IPS-NIHi7 (cell line): ENCODE data around the gene GRIK1.

Experiments
- DNase-seq: peaks from one replicate; pipeline ENCODE4 v3.0.0; 2012; ENCODE audit warnings: mixed read lengths; ENCODE audit errors: extremely low spot score

The GRIK1 gene

DNA sequence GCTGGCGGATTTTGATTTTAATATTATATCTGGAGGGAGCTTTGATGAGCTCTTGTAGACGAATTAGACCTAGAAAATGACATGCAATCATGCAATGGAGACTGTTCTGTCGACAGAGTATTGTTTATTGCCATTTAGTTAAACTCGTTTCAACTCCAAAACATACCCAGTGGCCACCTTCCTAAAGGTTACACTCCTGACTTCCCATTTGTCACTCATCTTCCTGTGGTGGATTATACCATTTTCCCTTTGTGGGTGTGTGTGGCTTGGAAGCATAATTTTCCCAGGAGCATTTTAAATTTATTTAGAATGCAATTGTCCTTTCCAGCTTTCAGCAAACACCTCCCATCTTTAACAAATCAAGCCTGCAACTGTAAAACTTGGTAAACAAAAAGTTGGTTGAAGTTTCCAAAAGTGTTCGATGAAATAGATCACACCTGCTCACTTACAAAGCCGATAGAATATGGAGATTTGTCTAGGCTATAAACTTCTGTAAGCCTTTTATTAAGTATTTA is 266.6 kb downstream of the GRIK1 start:
- DNase-seq, result no peak

DNA sequence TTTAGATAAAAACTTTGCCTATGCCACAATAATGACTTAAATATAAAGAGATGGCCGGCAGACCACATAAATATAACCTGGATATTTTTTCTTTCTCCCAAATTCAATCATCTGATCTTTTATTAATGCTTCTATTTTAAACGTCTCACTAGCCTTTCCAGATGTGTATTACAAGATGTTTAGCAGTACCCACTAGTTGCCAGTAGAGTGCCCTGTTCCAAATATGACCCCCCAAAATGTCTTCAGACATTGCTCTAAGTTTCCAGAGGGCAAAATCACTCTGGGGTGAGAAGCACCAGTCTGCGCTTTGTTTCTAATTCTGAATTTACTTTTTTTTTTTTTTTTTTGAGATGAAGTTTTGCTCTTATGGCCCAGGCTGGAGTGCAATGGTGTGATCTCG is 268.1 kb downstream of the GRIK1 start:
- no peak for DNase-seq

DNA sequence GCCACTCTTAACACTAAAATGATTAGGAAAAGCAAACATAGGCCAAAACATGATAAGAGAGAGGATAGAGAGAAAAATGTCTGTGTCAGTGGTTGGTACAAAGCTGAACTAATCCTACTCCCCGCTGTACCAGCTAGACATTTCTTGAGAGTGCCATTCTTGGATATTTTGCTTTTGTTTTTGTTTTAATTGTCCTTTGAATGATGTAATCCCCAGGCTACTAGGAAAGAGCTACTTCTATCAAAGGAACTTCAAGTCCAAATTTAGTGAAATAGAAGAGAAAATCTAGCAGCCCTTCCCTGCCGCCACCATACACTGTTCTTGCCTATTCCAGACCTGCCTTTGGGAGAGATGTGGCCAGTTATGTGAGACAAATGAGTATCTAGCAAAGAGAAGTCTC is 269.6 kb downstream of the GRIK1 start:
- DNase-seq, result no peak

DNA sequence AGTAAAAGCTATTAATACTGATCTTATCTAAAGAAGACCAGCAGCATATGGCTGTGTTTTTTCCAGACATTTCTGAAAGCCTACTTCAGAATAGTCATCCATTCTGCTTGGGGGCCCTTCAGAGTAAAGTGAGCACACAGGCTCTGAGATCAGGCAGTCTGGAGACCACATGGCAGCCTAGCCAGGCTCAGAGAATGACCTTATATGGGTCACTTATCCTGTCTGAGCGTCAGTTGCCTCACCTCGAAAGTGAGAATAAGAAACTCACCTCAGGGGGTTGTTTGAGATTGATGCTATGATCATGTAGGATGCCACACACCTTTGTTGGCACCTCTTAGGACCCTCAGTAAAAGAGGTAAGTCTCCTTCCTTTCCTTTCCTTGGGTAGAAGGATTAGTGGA is 270.4 kb downstream of the GRIK1 start:
- DNase-seq, result no peak

DNA sequence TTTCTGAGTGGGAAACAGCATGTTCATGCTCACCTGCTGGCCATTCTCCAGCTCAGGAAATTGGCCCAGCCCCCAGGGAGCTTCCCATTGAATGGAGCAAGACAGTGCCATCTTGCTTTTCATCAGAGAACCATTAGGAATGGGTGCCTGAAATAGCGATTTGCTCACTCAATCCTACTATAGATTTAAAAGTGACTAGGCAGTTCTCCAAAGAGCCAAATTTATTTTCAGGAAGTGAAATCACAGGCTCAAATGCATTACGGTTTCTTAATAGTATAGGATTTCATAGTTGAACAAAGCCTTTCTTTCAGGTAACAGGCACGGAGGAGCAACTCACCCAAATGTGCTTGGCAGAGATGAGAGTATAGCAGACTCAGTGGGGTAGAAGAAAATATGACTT is 272.1 kb downstream of the GRIK1 start:
- no peak for DNase-seq

DNA sequence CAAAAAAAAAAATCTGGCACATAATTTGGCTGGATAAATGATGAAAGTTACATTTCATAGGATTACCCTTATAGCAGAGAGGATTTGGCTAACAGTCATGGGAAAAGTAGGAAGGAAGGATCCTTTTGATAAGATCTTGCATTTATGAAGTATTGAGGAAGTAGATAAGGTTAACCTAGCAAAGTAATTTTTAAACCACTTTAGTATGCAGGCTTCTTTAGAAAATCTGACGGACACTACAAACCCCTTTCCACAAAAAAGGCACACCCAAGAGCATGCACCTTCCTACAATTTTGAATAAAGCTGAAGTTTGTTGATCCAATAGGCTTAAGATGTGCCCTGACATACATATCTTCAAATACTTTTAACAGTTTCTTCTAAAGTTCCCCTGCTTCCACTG is 275.2 kb downstream of the GRIK1 start:
- no peak for DNase-seq

DNA sequence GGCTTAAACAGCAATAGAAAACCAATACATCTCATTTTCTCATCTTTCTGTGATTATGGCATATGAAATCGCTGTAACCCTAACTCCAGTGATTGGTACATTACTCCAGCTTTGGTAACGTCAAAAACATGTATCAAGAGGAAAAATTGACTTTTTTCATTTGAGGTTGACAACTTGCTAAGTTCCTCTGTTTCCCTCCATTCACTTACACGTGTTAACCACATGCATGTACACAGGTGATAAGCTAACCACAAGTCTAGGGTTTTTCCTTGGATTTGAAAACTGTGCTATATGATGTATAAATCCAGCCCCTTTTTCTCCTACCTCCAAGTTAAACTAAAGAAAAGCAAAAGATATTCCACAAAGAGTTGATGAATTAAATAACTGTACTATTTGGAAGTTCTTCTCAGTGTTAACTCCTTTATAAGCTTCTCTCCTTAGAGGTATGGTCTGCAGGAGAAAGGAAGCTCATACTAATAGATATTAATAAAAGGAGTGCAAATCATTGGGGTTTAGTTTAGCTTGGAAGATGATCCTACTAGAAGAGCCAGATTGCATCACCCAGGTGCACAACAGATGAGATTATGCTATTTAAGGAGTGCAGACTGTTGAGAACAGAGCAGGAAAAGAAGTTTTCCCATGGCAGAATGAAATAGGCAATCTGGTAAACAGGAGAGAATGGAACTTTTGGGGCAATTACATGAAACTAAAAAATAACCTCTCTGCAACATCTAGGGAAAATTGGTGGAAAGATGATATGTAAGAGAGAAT is 277.9 kb downstream of the GRIK1 start:
- no peak for DNase-seq

DNA sequence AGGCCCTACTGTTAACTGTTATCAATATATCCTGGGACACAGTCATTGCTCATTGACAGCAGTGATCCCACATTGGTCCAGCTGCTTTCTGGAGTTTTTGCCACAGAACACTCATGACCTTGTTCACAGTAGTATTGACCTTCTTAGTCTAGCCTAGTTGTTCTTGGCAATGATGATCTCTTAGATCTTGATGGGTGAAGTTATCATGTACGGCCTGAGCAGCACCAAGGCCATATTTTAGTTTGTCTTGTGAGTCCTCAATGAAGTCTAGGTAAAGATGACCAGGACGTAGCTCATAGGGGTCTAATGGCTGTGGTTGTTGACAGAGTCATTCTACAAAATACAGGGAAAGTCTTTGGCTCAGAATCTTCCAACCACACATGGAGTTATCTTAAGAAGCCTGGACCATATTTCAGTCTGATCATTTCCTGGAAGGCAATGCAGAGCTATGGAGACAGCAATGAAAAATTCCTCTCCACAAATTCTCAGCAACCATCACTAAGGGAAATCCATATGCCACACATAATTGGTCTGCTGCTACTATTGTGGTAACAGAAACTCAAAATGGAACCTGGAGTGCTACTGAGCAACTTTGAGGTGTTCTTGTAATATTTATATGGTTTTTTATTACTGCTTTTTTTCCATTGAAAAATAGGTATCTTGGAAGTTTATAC is 279.6 kb downstream of the GRIK1 start:
- DNase-seq, result no peak

DNA sequence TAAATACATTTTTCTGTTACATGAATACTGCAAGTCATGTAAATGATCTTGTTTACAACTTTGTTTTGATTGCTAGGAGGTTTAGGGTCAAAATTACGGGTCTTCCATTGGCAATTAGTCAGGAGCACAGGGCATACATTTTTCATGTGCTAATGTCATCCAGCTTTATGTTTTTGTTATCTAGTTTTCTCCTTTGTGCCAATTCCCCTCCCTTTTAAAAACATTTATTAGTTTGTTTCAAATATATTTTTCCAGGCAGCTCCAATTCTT is 280.9 kb downstream of the GRIK1 start:
- DNase-seq, result no peak

DNA sequence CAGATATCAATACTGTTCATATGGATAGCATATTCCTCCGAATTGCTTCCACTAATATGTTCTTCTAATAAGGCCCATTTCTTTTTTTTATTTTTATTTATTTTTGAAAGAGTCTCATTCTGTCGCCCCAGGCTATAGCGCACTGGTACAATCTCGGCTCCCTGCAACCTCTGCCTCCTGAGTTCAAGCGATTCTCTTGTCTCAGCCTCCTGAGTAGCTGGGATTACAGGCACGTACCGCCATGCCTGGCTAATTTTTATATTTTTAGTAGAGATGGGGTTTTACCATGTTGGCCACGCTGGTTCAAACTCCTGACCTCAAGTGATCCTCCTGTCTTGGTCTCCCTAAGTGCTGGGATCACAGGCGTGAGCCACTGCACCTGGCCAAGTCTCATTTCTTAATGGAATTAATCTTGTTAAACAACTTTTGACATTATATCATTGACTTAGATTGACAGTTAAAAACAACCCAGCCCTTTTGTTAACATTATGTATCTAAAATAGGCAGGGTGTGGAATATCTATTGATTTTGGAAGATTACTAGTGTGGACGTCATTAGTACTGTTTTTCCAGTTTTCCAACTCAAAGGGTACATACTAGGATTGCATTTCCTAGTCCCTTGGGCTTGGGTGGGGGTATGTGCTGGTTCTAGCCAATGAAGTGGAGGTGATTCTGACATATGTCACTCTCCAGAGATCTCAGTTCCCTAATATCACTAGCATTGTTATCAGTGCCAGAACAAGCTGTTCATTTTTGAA is 281.4 kb downstream of the GRIK1 start:
- DNase-seq, result no peak

DNA sequence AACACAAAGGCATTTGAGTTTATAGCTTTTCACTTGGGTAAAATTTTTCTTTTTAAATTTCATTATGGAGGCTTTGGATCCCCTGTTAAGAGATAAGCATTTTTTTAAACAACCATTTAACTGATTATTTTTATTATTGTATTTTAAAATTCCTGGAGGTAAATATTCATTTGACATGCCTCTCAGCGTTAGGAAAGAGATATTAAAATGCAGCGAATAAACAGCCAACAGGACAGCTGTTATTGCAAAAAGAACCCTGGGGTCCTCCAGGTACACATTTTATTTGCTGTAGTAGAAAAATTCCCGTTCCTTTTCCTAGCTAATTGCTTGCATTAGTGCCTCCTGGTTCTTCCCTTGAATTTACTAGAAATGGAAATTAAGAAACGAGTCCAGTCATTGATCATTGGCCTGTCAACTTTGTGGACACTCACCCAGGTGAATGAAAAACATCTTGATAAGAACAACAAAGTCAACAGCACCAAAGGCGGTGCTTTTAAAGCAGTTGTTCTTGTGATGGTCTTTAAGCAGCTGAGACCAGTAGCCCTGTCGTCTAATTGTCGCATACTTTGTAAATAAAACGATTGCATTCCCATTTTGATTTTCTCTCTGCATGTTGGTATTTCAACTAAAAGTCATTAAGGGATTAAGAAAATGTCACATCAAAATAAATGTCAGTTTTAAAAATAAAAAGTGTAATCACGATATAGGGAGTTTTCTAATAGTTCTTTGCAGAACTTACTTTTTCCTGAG is 282.4 kb downstream of the GRIK1 start:
- DNase-seq, result no peak

DNA sequence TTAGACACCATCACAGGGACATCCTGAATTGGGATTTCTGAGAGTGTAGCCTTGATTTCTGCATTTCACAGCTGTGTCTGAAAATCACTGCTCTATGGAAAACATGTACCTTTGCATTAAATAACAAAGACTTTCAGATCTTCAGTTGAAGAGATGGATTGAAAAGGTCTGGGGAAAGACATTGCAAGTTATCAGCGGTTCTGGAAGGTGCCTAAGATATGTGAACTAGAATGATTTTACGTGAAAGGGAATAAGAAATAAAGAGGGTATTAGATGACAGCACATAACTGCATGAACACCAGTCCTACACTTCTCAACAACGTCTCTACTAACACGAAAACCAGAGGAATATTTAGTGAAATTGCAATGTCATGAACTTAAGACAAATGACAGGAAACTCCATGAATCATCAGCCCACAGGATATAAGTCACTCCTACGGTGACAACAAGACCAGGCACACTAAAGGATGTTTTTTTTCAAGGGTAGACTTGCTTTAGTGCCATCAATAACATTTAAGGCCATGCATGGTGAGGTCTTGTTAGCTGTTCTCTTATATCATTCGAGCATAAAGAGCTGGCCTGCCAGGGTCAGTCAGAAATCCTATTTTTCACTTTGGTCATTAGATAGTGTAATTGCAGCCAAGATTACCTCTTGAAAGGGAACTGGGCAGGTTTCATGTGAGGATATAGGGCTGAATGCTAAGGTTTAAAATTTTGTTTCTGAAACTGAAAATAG is 283.1 kb downstream of the GRIK1 start:
- DNase-seq, result no peak

DNA sequence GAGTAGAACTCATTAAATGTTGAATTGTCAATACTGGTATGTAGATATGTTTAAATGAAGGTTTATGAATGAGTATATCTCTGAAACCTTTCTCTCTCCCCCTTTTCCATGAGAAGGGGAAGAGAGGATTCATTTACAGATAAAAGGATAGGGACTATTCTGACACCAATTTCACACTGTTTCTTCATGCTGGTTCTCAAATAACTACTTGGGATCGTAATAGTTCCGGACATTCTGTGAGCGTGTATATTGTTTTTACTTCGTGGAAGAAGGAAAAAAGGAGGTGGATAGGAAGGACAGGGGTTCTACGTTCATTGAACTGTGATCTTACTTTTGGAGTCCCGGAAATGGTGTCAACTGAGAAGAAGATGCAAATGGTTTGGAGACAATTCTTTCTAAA is 284.2 kb downstream of the GRIK1 start:
- DNase-seq, result no peak

DNA sequence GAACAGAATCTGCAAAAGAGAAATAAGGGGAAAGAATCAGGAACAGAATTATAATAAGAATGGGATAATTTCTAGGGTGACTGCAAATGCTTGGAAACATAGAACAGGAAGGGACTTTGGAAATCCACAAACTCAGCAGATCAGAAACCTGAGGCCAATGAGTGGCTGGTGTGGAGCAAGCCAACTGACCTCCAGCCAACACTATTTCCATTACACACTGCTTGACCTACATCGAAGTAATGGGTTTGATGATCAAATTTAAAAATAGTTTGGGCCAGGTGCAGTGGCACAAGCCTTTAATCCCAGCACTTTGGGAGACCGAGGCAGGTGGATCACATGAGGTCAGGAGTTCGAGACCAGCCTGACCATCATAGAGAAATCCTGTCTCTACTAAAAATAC is 284.9 kb downstream of the GRIK1 start:
- DNase-seq, result no peak

DNA sequence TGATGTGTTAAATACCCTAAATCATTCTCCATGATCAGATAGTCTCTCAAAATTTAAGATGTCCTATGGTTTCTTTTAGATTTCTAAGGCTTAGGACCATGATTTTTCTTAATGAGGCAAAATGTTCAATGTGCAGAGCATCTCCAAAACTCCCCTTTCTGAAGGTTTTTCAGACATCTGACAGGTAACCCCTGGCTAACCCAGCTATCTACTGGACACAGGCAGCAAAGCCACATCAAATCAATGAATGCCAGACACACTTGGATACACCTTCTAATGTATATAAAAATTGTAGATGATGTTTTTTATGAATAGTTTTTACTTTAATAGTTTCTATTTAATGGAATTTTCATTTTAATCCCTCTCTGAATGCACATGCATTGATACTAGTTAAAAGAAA is 285.6 kb downstream of the GRIK1 start:
- DNase-seq, result no peak

DNA sequence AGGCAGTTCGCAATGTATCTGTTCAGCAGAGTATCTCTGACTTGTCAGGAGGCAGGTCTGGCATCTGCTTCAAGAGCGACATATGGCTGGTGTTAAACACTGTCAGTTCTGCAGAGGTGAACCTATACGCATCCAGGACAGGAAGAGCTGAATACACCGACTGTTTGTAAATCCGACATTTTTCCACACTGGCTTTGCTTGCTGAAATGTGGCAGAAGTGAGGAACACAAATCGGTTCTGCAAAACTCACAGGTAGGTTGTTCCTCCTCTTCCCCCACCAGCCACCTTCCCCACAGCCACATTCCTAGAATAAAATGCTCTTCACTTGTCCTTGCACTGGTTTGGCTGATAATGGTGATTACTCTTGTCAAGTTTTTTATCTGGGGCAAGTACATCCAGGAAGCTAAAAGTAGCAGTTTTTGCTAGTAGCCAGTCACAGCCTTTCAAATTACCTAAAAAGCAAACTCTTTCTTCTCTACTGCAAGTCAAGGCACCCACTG is 289.2 kb downstream of the GRIK1 start:
- DNase-seq, result no peak

DNA sequence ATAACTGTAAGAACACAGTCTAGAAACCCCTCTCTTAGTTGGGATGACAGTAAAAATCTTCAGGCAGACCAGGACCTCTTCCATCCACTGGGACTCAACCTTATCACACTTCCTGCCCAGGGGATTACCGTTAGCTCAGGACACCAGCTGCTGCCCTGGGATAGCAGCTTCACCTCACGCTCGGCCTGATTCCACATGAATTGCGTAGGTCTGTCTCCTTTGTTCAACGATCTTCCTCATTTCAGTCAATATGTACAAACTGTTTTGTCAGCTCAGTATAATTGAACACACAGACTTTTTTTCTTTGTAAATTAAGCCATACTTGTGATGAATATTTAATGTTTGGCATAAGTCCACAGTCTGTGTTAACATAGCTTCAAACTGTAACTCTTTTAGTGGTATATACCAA is 290.4 kb downstream of the GRIK1 start:
- DNase-seq, result peak; percentile 16

DNA sequence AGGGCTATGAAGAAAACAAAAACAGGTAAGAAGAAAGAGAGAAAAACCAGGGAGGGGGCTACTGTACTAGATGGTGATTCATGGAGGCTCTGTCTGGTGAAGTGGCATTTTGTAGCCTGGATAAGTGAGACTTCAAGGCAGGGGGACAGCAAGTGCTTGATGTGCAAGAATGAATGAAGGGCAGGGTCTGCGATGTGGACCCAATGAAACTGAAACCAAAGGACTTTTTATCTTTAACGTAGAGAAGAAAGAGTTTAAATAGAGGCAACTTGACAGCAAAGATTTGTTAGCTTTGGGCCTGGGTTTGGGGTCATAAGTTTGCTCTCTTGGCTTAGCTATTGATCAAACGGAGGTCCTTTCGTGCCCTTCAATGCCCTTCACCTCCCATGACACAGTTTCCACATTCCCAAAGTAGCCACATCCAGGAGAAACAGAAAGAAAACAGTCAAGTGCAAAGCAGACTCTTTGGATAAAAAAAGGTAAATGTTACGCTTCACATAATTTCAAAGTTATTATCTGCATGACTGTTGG is 291.0 kb downstream of the GRIK1 start:
- no peak for DNase-seq

DNA sequence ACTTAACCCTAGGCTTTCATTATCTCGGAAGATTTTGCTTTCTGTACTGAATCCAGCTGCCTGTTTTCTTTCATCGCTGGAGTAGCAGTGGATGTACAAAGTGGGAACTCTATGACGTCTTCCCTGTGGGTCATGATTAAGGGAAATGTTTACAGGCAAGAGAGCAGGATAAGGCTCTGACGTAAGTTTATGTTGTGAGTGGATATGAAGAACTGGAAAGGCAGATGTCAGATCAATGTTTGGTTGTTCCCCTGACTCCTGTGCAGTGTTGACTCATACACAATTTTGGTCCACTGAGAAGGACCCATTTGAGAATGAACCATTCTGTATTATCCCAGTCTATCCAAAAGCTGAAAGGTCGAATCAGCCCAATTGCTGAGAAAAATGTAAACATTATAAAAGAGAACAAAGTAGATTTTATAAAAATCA is 292.4 kb downstream of the GRIK1 start:
- DNase-seq, result no peak

DNA sequence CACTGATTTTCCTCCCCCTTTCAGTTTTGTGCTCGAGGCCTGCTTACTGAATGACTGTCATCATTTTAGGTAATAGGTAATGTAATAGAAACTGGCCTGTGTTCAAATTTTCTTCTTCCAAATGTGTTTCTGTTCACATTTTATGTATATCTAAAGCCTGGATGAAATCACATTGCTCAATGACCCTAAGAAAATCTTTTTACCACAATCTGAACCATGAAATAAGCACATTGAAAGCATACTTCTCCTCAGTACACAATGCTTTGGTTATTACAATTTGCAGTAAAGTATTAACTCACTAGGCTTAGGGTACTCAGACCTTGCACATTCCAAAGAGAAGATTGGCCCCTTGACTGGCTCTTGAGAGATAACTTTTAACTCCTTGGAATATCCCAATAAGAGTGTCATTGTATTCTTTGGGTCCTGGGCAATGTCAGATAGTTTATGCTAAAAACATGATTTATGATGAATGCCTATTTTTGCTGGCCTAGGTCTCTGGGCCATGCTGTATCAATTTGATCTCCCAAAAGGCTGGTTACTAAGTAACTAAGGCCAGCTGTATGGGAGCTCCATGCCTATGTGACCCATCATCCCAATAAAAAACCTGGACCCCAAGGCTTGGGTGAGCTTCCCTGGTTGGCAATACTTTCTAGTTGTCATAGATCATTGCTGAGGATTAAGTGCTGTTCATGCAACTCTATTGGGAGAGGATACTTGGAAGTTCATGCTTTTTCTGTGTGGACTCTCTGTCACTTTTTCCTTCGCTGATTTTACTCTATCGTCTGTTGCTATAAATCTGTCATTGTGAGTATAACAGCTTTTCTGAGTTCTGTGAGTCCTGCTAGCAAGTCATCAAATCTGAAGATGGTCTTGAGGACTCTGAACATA is 293.9 kb downstream of the GRIK1 start:
- DNase-seq, result no peak
